Measurements from ENCODE around the gene FBXO8. TPM values are rescaled to one million over a fixed set of nuclear protein-coding genes. Genes with fewer than 3 reads are reported as not detected.

FBXO8 gene
- total RNA-seq, 3 donors from 2014 or later: 25.1 to 41.2 (median 35.4) TPM

- DNase-seq (peak in 1 of 3 donors; percentile 13), ATAC-seq (no peak)
- H3K36me3 ChIP-seq (ENCODE audit: low read depth): peaks cover 4% of the 10 kb centered on the region
- H3K4me1 ChIP-seq (ENCODE audit: low read depth): no peaks in the 10 kb centered on the region
- TF ChIP-seq CTCF (IDR thresholded peaks at IDR 0.05): no peak
- intact Hi-C loops (cut with DNase I, micrococcal nuclease): loop anchor here (5.0 to 10.0 kb wide), 3 partner anchors 94 to 814 kb away; no protein-coding TSS in a partner anchor
- H3K9me3 ChIP-seq: no peaks in the 10 kb centered on the region
- H3K4me3 ChIP-seq: no peak overlapping the region
Observed at GRCh38 chr4:174318829-174319764, 35.6 kb upstream of the FBXO8 start.

GRCh38 chr4:174317531-174317930 is 34.1 kb upstream of the FBXO8 start:
- intact Hi-C loops (cut with DNase I, micrococcal nuclease): loop anchor here (5.0 to 10.0 kb wide), 3 partner anchors 93 to 813 kb away; no protein-coding TSS in a partner anchor
- Histone ChIP-seq H3K36me3 (ENCODE audit: low read depth) (peaks cover 4% of the 10 kb centered on the region), H3K4me1 (ENCODE audit: low read depth) (no peaks in the 10 kb centered on the region), H3K9me3 (no peaks in the 10 kb centered on the region), H3K4me3 (no peak overlapping the region)
- no peak for TF ChIP-seq CTCF (IDR thresholded peaks at IDR 0.05)
- ATAC-seq (no peak), DNase-seq (no peak)

GRCh38 chr4:174316954-174317353 is 33.5 kb upstream of the FBXO8 start:
- no peak for TF ChIP-seq CTCF (IDR thresholded peaks at IDR 0.05)
- no peaks in the 10 kb centered on the region for H3K9me3 ChIP-seq
- intact Hi-C loops (cut with DNase I, micrococcal nuclease): loop anchor here (5.0 to 10.0 kb wide), 3 partner anchors 92 to 812 kb away; no protein-coding TSS in a partner anchor
- ATAC-seq: no peak
- H3K36me3 ChIP-seq (ENCODE audit: low read depth): peaks cover 4% of the 10 kb centered on the region
- no peak overlapping the region for H3K4me3 ChIP-seq
- H3K4me1 ChIP-seq (ENCODE audit: low read depth): no peaks in the 10 kb centered on the region
- no peak for DNase-seq

GRCh38 chr4:174316546-174316945 is 33.1 kb upstream of the FBXO8 start:
- intact Hi-C loops (cut with DNase I, micrococcal nuclease): loop anchor here (5.0 to 10.0 kb wide), 3 partner anchors 92 to 812 kb away; no protein-coding TSS in a partner anchor
- H3K9me3 ChIP-seq: no peaks in the 10 kb centered on the region
- H3K4me3 ChIP-seq: no peak overlapping the region
- no peak for TF ChIP-seq CTCF (IDR thresholded peaks at IDR 0.05)
- no peak for ATAC-seq
- H3K36me3 ChIP-seq (ENCODE audit: low read depth): peaks cover 4% of the 10 kb centered on the region
- DNase-seq: no peak
- no peaks in the 10 kb centered on the region for H3K4me1 ChIP-seq (ENCODE audit: low read depth)

- H3K4me3 ChIP-seq: no peak overlapping the region
- no peaks in the 10 kb centered on the region for H3K4me1 ChIP-seq (ENCODE audit: low read depth)
- DNase-seq: no peak
- intact Hi-C loops (cut with DNase I, micrococcal nuclease): loop anchor here (5.0 to 10.0 kb wide), 3 partner anchors 90 to 810 kb away; no protein-coding TSS in a partner anchor
- no peak for ATAC-seq
- H3K36me3 ChIP-seq (ENCODE audit: low read depth): peaks cover 4% of the 10 kb centered on the region
- no peak for TF ChIP-seq CTCF (IDR thresholded peaks at IDR 0.05)
- H3K9me3 ChIP-seq: no peaks in the 10 kb centered on the region
Observed at GRCh38 chr4:174314770-174315169, 31.3 kb upstream of the FBXO8 start.
